Ovary (tissue), 9 donors: ENCODE measurements around the gene TOMM22. TPM values are rescaled to one million over a fixed set of nuclear protein-coding genes. Genes with fewer than 3 reads are reported as not detected.

Experiments
- DNase-seq, 5 donors: peaks; one replicate each; pipeline ENCODE4 v3.0.0-alpha.2; 2019 to 2020
- H3K27ac ChIP-seq, 2 donors: fragments of 200-600 bp; one replicate each; pipeline versions ENCODE4 v1.5.1 to v1.8.0; 2019 to 2022
- H3K27me3 ChIP-seq: fragments of 200-600 bp; one replicate; pipeline ENCODE4 v1.8.0; 2022
- H3K36me3 ChIP-seq: fragments of 200-600 bp; sonication (generic); one replicate; pipeline ENCODE4 v1.5.1; 2019
- H3K4me1 ChIP-seq: one replicate; pipeline ENCODE4 v1.8.1; 2013; ENCODE audit warnings: mild to moderate bottlenecking, moderate library complexity; ENCODE audit not compliant: insufficient read depth
- H3K4me3 ChIP-seq: fragments of 200-600 bp; sonication (generic); one replicate; pipeline ENCODE4 v1.5.1; 2017
- H3K9me3 ChIP-seq, 2 donors: fragments of 200-600 bp in 1 of 2; sonication (generic) in 1 of 2; one replicate each; pipeline versions ENCODE4 v1.5.1 to v1.8.1; 2013 to 2019; ENCODE audit warnings: mild to moderate bottlenecking in 1 of 2, moderate library complexity in 1 of 2
- EP300 ChIP-seq: sonication (generic); formaldehyde crosslinking; IDR thresholded peaks from one replicate; pipeline ENCODE4 v1.6.1; 2017; ENCODE audit warnings: antibody characterized with exemption
- POLR2A ChIP-seq: fragments of 450-650 bp; IDR thresholded peaks from one replicate; pipeline ENCODE4 v1.6.1; 2017; ENCODE audit warnings: antibody characterized with exemption, mild to moderate bottlenecking, moderate library complexity
- WGBS, 3 donors: extraction: QIAGEN DNeasy Blood & Tissue Kit in 1 of 3; methylation state at CpG; one replicate each; pipeline versions ENCODE4 v1.1.5 to v1.1.7; 2013 to 2017; 5-methylcytosine and 5-hydroxymethylcytosine counted together
- intact Hi-C, 4 donors: fragments of 100-400 bp; cut with DNase I; formaldehyde crosslinking; loops; one replicate each; pipeline versions ENCODE4 v1.11.0 to v1.15.1; 2022 to 2023
- polyA plus RNA-seq, 2 donors: library from polyadenylated mRNA; stranded (reverse); fragments of 200-250 nt in 1 of 2; fragments of 350-450 nt in 1 of 2; fragmentation: Illumina TruSeq in 1 of 2; extraction: RNeasy Lipid Tissue Mini Kit (QIAGEN cat#74804) in 1 of 2; gene quantifications; one replicate each; pipeline ENCODE4 v1.2.3, GENCODE V29; 2013 to 2014
- total RNA-seq, 7 donors: library from RNA; depleted of rRNA in 2 of 7; stranded (reverse); fragments of >200 nt in 2 of 7; fragmentation: NEBNext Ultra II Directional in 3 of 7; extraction: Animal tissue kit (Norgen Biotek cat#: 25700) in 3 of 7; gene quantifications; one replicate each; pipeline versions ENCODE4 v1.1.0 to v1.2.4, GENCODE V29; 2016 to 2023
- TF ChIP-seq, protein P1 (sequence below), 3 donors: fragments of 450-650 bp in 2 of 3; fragments of 200-600 bp in 1 of 3; IDR thresholded peaks; one replicate each; pipeline versions ENCODE4 v1.5.1 to v1.8.0; 2016 to 2022; ENCODE audit warnings: antibody characterized with exemption in 3 of 3, mild to moderate bottlenecking in 1 of 3
- donor health status: DM: no; HTN: no; CAD: no; lungs with moderate emphysema.
- donor health status: DM: no; HTN: no; CAD: no.
- donor health status: Bipolar disorder and iron deficiency.
- donor health status: DM: yes; HTN: yes; CAD: no.
- donor health status: DM: no; HTN: no; CAD: no.
- donor health status: DM: yes; HTN: yes; CAD: no.

The TOMM22 gene
- total and polyA plus RNA-seq, 9 donors: 30.0 to 96.3 (median 57.7) TPM

DNA sequence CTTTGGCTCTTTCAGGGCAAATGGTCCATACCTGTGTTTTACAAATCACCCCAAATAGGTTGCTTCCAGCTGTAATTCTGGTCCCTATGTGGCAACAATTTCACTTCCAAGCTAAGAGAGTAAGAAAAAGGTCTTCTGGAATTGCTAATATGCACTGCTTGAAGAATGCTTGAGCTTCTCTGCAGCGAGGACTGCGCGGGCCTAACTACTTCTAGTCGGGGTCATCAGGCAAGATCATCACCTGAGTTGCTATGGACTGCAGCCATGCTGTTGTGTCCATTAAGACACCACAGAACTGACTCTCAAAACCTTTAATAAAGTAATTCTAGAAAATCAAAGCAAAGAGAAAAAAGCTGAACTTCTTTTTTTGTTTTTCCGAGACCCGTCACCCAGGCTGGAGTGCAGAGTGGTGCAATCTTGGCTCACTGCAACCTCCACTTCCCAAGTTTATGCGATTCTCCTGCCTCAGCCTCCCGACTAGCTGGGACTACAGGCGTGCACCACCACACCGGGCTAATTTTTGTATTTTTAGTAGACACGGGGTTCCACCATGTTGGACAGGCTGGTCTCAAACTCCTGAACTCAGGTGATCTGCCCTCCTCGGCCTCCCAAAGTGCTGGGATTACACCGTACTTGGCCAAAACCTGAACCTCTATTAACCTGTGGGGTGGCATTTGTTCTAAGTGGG lies 16.8 kb downstream of the TOMM22 start:
- TF ChIP-seq, protein P1, sequence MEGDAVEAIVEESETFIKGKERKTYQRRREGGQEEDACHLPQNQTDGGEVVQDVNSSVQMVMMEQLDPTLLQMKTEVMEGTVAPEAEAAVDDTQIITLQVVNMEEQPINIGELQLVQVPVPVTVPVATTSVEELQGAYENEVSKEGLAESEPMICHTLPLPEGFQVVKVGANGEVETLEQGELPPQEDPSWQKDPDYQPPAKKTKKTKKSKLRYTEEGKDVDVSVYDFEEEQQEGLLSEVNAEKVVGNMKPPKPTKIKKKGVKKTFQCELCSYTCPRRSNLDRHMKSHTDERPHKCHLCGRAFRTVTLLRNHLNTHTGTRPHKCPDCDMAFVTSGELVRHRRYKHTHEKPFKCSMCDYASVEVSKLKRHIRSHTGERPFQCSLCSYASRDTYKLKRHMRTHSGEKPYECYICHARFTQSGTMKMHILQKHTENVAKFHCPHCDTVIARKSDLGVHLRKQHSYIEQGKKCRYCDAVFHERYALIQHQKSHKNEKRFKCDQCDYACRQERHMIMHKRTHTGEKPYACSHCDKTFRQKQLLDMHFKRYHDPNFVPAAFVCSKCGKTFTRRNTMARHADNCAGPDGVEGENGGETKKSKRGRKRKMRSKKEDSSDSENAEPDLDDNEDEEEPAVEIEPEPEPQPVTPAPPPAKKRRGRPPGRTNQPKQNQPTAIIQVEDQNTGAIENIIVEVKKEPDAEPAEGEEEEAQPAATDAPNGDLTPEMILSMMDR (IDR thresholded peaks at IDR 0.05): no peak
- no peak for TF ChIP-seq POLR2A
- intact Hi-C loops: loop anchor here in 1 of 4 donors (5.0 kb wide), 1 partner anchor 131 kb away; no protein-coding TSS in a partner anchor
- H3K27me3 ChIP-seq: no peaks in the 10 kb centered on the region
- peak overlapping the region; percentile 92 to 95 for H3K27ac ChIP-seq
- no peak for DNase-seq
- WGBS, 3 donors: 87 to 90% (median 87%) methylated on average over 13 of the region's 13 CpGs
- H3K36me3 ChIP-seq: no peaks in the 10 kb centered on the region
- peaks cover 14% of the 10 kb centered on the region for H3K4me1 ChIP-seq
- peak overlapping the region; percentile 97 for H3K4me3 ChIP-seq
- H3K9me3 ChIP-seq: no peaks in the 10 kb centered on the region

- H3K4me3 ChIP-seq: peak overlapping the region; percentile 97
- peak overlapping the region; percentile 92 to 95 for H3K27ac ChIP-seq
- no peak for DNase-seq
- peaks cover 14% of the 10 kb centered on the region for H3K4me1 ChIP-seq
- intact Hi-C loops: loop anchor here in 1 of 4 donors (5.0 kb wide), 1 partner anchor 132 kb away; no protein-coding TSS in a partner anchor
- no peaks in the 10 kb centered on the region for H3K27me3 ChIP-seq
- H3K36me3 ChIP-seq: no peaks in the 10 kb centered on the region
- 39 to 44% (median 41%) methylated on average over 5 of the region's 5 CpGs for WGBS, 3 donors
- no peak for TF ChIP-seq POLR2A
- TF ChIP-seq EP300: no peak
- TF ChIP-seq, protein P1 (IDR thresholded peaks at IDR 0.05): no peak
- no peaks in the 10 kb centered on the region for H3K9me3 ChIP-seq
These were observed 17.4 kb downstream of the TOMM22 start for GRCh38 chr22:38699143-38699542.

GRCh38 chr22:38699784-38700183 lies 18.0 kb downstream of the TOMM22 start:
- H3K4me1 ChIP-seq: peaks cover 14% of the 10 kb centered on the region
- DNase-seq: peak in 1 of 5 donors; percentile 46
- WGBS, 3 donors: 8 to 10% (median 10%) methylated on average over 6 of the region's 6 CpGs
- peak overlapping the region; percentile 97 for H3K4me3 ChIP-seq
- TF ChIP-seq, protein P1 (IDR thresholded peaks at IDR 0.05): no peak
- no peak for TF ChIP-seq EP300
- TF ChIP-seq POLR2A: no peak
- no peaks in the 10 kb centered on the region for H3K36me3 ChIP-seq
- intact Hi-C loops: loop anchor here in 1 of 4 donors (5.0 kb wide), 1 partner anchor 132 kb away; no protein-coding TSS in a partner anchor
- H3K27me3 ChIP-seq: no peaks in the 10 kb centered on the region
- H3K27ac ChIP-seq: peak overlapping the region; percentile 92 to 95
- H3K9me3 ChIP-seq: no peaks in the 10 kb centered on the region

DNA sequence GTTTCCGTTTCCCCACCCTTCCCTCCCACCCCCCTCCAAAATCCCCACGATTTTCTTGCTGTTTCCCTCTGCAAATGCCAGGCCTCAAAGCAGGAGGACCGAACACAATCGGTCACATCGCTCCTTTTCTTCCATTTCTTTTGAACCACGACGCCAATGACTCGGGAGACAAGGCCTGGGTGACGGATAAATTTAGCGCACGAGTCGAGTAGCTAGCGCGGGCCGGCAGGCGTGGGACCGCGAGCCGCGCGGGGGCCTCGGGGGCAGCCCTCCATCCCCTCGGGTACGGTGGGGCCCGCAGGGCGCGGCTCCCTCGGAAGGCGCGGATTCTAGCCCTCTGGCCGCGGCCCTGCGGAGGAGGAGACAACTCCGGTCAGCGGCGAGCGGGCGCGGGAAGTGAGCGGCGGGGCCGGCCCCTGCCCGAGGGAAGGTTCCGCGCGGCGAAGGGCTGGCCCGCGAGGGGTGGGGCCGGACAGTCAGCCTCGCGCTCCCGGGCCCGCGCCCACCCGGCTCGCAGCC lies 18.6 kb downstream of the TOMM22 start:
- Histone ChIP-seq H3K4me3 (peak overlapping the region; percentile 97), H3K36me3 (no peaks in the 10 kb centered on the region), H3K4me1 (peaks cover 14% of the 10 kb centered on the region), H3K27me3 (no peaks in the 10 kb centered on the region), H3K9me3 (no peaks in the 10 kb centered on the region), H3K27ac (peak overlapping the region; percentile 92 to 95)
- 0 to 1% (median 0%) methylated on average over 50 to 57 of the region's 57 CpGs for WGBS, 3 donors
- peak in 4 of 5 donors; percentile 69 to 85 (median 77) for DNase-seq
- intact Hi-C loops: no loop called here
- TF ChIP-seq POLR2A (no peak), EP300 (no peak)
- TF ChIP-seq, protein P1 (IDR thresholded peaks at IDR 0.05): no peak
